Measurements from ENCODE around the gene ALKBH5.

Gene ALKBH5

DNA sequence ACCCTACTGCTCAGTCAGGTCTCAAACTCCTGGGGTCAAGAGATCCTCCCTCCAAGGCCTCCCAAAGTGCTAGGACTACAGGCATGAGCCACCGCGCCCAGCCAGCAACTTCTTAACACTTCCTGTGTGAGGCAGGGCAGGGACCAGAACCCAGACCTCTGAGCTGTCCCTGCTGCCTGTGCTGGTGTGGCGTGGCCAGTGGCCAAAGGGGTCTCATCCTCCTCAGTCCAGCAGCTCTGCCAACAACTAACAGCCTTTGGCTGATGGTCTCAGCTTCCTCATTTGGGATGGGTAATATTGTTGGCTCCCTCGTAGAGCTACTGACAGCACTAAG is 40.4 kb downstream of the ALKBH5 start:
- no peak for DNase-seq (ENCODE audit: low read depth)

DNA sequence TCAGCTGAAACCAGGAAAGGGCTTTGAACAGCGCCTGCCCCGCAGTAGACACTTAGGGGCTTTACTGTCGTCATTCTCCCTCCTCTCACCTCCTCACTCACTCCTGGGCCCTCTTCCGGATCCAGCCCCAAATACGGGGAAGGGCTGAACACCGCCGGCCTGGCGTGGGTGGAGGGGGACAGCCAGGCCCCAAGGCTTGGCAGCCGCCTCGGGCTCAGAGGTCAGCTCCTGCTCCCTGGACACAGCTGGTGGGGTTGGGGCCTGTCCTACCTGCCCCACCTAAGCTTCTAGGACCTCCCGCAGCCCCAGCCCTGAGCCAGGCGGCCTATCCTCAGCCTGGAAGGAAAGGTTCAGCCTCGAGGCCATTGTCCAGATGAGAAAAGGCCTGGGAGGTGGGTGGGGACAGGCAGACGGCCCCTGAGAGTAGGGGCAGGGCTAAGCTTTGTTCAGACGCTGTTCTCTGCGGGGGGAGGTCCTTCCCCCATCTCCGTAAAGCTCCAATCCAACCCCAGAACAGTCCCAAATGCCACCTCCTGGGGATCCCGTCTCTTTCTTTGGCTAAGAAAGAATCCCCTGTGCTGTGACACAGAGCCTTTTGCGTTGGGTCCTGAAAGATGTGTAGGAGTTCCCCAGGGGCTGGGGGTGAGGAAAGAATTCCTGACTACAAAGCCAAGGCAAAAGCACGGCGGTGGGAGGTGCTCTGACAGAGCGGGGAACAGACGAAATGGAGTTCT is 40.9 kb downstream of the ALKBH5 start:
- no peak for DNase-seq (ENCODE audit: low read depth)

DNA sequence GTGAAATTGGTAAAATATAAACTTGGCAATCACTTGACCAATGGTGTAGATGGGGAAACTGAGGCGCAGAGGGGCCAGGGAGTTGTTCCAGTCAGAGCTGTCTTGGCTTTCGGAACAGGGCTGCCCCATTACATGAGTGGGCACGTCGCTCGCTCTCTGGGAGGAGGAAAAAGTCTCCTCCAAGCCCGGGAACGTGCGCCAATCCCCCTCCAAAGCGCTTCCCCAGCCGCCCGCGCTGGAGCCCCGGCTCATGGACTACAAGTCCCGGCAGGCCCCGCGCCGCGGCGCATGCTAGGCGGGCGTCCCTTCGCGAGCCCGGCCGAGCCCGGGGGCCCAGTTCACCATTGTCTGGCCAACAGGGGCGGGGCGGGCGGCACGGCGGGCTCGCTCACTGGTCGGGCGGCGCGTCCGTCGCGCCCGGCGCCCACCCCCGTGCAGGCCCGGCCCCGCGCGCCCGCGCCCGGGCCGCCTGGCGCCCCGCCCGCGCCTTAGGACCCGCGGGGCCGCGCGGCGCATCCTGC is 41.6 kb downstream of the ALKBH5 start, which contains the start of gene LLGL1:
TSS of gene LLGL1 (plus strand) at position 515 of the 521 bp plus-strand sequence. CDS start 48 bp downstream, outside the sequence.
- DNase-seq (ENCODE audit: low read depth) = peak; percentile 94

DNA sequence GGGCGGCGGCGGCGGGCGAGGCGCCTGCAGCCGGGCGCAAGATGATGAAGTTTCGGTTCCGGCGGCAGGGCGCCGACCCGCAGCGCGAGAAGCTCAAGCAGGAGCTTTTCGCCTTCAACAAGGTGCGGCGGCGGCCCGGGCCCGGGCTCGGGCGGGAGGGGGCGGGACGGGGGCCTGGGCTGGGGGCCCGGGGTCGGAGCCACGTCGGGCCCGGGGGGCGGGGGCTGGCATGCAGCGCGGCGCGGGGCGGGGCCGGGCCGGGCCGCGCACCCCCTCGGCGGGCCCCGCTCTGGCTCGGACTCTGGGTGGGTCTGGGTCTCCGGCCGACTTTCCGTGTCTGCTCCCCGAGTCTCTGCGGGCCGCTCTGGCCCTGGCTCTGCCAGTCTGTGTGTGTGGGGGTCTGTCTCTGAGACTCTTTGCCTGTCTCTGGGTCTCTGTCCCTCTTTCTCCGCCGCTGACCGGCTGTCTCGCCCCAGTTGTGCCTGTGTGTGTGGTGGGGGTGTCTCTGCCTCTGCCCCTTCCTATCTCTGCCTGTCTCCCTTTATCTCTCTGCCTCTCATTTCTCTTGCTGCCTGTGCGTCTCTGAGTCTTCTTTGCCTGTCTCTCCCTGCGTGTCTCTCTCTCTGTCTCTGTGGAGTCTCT is 42.1 kb downstream of the ALKBH5 start:
- DNase-seq (ENCODE audit: low read depth) = peak; percentile 1

DNA sequence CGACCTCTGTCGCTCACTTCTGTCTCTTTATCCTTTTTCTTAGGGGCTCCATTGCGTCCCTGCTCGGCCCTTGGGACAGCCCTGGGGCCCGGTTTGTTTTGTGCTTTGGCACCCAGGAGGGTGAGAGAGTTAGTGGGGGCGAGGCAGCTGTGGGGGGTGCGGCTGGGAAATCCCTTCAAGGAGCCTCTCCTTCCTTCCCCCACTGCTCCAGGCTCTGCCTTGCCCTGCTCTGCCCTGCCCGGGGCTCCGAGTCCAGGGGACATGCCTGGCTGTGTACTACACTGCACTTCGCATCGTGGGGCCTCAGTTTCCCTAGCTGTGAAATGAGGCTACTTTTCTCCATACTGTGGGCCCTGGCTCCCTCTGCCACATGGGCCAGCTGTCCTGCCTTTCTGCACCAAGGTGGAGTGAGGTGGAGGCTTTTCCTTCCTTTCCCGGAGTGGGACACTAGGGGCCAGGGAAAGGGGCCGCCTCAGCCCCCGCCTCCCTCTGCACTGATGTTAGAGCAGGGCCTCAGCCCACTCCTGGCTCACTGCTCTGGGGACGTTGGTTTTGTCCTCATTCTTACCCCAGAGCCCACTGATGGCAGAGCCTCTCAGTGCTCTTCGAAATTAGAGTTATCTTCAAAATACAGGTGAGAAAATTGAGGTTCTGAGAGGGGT is 42.8 kb downstream of the ALKBH5 start:
- DNase-seq (ENCODE audit: low read depth) = no peak

DNA sequence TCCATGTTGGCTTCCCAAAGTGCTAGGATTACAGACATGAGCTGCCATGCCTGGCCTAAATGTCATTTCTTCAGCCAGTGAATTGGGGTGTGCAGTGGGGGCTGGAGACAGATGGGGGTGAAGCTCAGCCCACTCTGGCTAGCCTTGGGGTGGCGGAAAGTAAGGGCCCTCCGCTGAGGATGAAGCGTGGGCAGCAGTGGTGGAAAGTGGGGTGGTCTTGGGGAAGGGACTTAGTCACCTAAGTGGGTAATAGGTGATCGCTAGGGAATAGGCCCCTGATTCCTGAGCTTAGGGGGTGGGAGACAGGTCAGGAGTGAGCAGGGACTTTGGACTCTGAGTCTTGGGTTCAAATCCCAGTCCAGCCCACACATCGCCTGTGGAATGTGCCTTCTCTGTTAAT is 44.0 kb downstream of the ALKBH5 start:
- no peak for DNase-seq (ENCODE audit: low read depth)

DNA sequence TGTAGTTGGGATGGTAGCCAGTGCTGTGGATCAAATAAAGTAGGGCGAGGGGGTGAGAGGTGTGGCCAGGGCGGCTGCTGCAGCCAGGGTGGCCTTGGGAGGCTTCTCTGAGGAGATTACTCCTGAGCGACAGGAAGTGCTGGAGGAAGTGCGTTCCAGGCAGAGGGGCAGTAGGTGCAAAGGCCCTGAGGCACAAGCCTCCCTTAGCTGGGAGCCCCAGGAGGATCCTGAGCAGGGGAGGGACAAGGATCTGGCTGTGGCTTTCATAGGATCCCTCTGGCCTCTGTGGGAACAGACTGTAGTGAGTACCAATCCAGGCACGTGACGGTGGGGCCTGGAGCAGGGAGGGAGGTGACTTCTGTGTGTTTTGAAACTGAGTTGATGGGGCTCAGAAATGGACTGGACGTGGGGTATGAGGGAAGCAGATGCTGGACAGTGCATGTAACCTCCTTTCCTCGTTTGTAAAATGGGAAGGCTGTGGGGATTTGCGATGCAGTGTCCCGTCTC is 44.6 kb downstream of the ALKBH5 start:
- no peak for DNase-seq (ENCODE audit: low read depth)

DNA sequence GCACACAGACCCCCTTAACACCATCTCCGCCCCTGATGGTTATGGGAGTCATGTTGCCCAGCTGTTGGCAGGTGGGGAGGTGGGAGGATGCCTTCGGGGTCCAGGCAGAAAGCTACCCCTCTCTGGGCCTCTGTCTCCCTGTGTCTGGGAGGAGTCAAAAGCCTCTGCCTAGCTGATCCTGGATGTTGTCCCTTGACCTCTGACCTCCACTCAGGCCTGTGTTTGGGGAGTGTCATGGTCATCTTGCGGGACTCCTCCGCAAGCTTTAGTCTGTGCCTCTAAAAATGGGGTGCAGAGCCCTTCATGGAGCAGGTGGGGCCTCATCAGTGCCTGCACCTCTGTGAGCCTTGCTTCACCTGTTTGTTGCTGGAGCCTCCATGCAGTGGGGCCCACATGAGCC is 45.6 kb downstream of the ALKBH5 start:
- DNase-seq (ENCODE audit: low read depth) = no peak

DNA sequence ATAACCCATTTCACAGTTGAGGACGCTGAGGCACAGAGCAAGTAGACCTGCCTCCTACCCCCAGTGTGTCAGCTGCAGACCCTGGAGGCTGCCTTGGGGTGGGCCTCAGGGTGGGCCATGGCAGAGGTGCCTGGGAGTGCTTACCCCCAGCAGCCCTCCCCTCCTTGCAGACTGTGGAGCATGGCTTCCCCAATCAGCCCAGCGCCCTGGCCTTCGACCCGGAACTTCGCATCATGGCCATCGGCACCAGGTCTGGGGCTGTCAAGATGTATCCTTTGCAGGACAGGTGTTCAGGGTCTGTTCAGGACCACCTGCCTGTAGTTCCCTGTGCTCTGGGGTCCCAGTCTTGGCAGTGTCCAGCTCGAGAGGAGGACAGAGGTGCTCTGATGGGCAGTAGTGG is 46.1 kb downstream of the ALKBH5 start:
- DNase-seq (ENCODE audit: low read depth) = no peak

DNA sequence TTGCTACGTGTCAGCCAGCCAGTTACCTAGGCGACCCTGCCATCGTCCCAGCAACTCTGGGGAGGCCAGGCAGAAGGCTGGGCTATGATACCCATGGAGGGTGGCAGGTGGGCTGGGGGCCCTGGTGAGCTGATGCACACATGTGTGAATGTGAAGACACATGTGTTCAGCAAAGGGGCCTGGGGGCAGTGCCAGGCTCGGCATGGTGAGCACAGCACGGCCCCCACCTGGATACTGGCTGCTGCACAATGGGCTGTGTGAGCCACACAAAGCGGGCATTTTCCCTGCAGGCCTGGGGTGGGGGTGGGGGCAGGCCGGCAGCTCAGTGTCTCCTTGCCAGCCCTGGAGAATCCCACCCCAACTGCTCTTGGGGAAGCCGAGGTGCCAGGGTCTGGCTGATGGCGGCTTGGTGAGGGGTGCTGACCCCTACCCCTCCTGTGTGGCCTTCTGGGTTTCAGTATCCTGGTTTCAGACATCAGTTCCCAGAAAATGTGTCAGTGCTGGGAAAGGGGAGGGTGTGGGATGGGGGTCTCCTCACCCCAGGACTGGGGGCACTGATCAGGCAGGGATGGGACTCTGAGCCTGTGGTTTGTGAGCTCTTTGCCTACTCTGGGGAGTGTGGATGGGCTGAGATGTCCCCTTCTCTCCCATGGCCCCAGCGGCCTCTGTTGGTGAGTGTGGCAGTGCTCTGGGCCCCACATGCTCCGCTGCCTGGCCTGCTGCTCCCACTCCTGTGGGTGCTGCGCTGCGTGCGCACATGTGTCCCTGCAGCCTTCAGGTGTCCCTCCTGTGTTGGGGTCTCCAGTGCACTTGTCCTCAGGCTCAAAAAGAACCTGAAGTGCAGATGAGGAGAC is 46.9 kb downstream of the ALKBH5 start:
- no peak for DNase-seq (ENCODE audit: low read depth)

DNA sequence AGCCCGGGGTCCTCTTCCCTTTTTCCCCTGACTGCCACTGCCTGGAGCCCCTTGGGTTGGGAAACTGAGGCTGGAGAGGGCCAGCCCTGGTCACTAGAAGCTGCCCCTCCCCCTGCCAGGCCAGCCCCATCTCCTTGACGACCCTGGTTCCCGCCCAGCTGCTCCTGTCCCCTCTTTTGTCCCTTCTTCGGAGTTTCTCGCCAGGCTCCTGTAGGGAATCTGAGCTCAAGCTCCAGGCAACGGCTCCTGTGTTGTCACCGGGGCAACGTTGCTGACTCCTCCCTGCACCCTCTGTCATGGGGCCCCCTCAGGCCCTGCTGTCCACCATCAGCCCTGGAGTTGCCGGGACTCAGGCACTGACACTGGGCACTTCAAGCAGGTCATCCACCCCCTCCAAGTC is 47.5 kb downstream of the ALKBH5 start:
- no peak for DNase-seq (ENCODE audit: low read depth)

DNA sequence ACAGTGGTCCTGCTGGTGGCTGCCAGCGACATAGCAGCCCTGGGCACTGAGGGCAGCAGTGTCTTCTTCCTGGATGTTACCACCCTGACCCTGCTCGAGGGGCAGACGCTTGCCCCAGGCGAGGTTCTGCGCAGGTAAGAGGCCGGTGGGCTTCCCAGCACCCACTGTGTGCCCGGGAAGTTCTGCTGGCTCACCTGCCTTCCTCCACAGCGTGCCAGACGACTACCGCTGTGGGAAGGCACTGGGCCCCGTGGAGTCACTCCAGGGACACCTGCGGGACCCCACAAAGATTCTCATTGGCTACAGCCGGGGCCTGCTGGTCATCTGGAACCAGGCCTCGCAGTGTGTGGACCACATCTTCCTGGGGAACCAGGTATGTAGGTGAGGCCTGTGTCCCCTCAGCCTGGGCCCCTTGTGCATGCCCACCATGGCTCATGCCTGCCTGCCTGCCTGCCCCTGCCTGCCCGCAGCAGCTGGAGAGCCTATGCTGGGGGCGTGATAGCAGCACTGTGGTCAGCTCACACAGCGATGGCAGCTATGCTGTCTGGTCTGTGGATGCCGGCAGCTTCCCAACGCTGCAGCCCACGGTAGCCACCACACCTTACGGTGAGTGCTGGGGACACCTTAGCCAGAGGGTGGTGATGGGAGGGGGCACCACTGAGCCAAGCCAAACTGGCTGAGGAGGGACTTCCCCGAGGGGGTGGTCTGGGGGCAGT is 50.3 kb downstream of the ALKBH5 start:
- DNase-seq (ENCODE audit: low read depth) = no peak

DNA sequence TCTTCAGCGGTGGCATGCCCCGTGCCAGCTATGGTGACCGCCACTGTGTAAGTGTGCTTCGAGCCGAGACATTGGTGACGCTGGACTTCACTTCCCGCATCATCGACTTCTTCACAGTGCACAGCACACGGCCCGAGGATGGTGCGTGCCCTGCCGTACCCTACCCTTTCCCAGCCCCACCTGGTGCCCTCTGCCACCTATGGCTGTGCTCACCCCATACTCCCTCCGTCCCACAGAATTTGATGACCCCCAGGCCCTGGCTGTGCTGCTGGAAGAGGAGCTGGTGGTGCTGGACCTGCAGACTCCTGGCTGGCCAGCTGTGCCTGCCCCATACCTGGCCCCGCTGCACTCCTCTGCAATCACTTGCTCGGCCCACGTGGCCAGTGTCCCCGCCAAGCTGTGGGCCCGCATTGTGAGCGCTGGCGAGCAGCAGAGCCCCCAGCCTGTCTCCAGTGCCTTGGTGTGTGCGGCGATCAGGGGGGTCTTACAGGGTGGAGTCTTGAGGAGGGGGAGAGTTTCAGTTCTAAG is 51.3 kb downstream of the ALKBH5 start:
- DNase-seq (ENCODE audit: low read depth) = no peak

DNA sequence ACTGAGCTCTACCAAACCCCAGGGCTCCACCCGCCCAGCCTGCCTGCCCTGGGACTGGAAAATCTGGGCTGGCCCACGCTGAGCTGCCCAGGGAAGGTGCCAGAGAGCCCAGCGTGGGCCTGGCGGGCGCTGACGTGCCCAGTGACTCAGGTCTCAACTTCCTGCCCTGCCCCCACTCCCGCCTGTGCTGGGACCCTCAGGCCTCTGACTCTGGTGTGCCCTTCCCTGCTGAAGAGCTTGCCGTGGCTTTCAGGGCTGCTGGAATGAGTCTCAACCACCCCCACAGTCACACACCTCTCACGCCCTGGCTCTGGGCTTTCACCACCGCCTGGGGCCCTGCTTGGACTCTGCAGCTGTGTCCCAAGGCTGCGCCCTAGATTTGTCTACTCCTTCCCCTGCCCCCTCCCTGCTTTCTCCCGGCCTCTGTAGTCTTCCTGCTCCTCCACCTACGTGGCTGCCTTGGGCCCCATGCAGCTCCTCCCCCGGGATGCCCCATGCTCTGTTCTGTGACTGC is 52.2 kb downstream of the ALKBH5 start:
- no peak for DNase-seq (ENCODE audit: low read depth)

DNA sequence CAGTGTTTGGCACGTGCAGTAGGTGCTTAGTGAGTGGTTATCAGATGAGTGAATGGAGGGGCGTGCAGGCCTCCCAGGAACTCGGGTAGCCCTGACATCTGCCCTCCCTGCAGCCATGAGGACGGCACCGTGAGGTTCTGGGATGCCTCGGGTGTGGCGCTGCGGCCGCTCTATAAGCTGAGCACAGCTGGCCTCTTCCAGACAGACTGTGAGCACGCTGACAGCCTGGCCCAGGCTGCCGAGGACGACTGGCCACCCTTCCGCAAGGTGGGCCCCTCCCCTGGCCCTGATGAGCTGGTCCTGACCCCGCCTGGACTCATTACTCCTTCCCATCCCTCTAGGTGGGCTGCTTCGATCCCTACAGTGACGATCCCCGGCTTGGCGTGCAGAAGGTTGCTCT is 52.9 kb downstream of the ALKBH5 start:
- no peak for DNase-seq (ENCODE audit: low read depth)

DNA sequence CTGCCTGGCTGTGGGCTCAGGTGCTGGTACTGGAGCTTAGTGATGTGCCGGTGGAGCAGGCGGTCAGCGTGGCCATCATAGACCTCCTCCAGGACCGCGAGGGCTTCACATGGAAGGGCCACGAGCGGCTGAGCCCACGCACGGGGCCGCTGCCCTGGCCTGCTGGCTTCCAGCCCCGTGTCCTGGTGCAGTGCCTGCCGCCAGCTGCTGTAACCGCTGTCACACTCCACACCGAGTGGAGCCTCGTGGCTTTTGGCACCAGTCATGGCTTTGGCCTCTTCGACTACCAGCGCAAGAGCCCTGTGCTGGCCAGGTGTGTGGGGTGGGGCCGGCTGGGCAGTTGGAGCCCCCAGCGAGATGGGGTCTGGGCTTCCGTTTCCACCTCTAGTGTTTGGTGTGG is 53.8 kb downstream of the ALKBH5 start:
- no peak for DNase-seq (ENCODE audit: low read depth)

DNA sequence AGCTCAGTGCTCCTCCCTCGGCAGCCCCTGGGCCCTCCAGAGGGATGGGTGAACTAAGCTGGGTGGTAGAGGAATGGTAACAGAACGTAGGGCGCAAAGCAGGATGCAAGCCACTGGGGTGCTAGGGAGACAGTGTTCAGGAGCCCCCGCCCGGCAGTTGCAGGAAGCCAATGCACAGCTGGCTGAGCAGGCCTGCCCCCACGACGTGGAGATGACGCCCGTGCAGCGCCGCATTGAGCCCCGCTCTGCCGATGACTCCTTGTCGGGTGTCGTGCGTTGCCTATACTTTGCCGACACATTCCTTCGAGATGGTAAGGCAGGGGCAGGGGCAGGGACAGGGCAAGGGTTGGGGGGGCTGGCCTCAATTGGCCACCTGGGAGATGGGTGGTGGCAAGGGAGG is 54.7 kb downstream of the ALKBH5 start:
- DNase-seq (ENCODE audit: low read depth) = no peak

DNA sequence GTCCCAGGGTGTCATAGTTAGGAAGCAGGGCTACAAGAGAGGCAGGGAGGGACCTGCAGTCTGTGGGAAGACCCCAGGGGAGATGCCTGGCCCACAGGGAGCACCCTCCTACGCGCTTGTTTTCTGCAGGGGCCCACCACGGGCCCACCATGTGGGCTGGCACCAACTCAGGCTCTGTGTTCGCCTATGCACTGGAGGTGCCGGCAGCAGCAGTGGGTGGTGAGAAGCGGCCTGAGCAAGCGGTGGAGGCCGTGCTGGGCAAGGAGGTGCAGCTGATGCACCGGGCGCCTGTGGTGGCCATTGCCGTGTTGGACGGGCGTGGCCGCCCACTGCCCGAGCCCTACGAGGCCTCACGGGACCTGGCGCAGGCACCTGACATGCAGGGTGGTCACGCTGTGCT is 56.8 kb downstream of the ALKBH5 start:
- DNase-seq (ENCODE audit: low read depth) = no peak

DNA sequence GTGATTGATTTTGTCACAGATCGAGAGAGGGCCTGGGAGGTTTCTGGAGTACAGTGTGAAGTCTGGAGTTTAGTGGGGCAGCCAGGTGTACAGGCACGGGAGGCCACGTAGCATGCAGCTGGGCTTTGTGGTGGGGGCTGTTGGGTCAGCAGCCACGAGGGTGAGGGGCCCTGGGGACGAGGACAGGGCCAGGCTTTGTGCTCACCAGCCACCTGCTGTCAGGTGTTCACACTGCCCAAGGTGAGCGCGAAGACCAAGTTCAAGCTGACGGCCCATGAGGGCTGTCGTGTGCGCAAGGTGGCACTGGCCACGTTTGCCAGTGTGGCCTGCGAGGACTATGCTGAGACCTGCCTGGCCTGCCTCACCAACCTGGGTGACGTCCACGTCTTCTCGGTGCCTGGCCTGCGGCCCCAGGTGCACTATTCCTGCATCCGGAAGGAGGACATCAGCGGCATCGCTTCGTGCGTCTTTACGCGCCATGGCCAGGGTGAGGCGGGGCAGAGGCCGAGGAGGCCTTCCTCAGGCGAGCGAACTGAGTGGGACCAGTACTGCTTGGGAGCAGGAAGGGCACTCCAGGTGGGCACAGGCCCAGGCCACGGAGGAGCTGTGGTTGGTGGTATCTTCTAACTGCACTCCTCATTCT is 57.7 kb downstream of the ALKBH5 start:
- no peak for DNase-seq (ENCODE audit: low read depth)

DNA sequence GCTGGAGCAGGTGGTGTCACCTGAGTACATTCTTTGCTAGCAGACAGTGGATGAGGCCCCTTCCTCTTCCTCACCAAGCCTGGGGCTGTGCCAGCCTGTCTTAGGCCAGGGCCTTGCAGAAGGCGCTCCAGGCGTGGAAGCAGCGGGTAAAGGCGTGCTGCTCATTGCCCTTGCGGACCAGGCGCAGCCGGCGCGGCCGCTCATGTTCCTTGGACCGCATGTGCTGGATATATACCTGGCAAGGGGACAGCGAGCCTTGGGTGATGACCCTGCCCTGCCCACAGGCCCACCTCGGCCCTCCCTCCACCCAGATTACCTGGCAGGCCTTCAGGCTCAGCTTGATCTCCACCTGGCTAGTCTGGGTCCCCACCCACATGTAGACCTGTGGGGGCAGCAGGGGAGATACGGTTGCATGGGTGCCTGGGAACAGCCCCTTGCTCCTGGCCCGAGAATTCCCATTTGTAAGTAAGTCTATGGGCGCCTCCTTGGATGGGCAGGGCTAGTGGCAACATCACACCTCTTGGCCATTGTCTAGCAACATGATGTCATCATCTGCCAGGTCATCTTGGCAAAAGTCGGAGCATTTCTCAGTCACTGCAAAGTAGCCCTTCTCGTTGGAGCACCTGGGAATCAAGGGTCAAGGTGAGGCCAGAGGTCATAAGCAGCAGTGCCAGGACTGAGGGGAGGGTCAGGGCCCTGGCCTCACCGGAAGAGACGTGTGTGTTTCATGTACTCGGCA is 61.6 kb downstream of the ALKBH5 start:
- DNase-seq (ENCODE audit: low read depth) = no peak

Data from activated T-cell treated with anti-CD3 and anti-CD28 coated beads for 24 hours (primary cell).